GM18873 (cell line): ENCODE results near the gene CORO2B.

Source experiments
- ATAC-seq: cut with Tn5 transposase; IDR thresholded peaks from one replicate; pipeline ENCODE4 v1.9.1; 2021; ENCODE audit warnings: mild to moderate bottlenecking, moderate library complexity, moderate number of reproducible peaks; ENCODE audit not compliant: unreplicated experiment, low FRiP score

CORO2B gene

GRCh38 chr15:68571582-68571981 is 7.2 kb upstream of the CORO2B start:
- no peak for ATAC-seq

- no peak for ATAC-seq
Measured at GRCh38 chr15:68572309-68572708, 6.5 kb upstream of the CORO2B start.

DNA sequence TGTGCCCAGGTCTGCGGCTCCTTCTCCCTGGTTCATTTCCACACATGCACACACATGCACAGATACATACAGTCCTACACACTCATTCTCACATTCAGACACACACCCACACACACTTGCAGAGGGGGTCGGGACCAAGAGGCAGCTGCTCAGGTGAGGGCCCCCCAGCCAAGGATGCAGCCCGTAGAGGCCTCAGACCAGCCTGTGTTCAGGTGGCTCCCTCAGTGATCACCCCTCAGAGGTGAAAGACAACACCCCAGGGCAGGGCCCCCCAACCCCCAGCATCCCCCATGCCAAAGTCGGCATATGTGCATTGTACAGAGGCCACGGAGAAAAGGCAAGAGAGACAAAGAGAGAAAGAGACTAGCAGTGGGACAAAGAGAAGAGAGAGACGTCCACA is 5.9 kb upstream of the CORO2B start:
- no peak for ATAC-seq

GRCh38 chr15:68574046-68574445 is 4.7 kb upstream of the CORO2B start:
- no peak for ATAC-seq

DNA sequence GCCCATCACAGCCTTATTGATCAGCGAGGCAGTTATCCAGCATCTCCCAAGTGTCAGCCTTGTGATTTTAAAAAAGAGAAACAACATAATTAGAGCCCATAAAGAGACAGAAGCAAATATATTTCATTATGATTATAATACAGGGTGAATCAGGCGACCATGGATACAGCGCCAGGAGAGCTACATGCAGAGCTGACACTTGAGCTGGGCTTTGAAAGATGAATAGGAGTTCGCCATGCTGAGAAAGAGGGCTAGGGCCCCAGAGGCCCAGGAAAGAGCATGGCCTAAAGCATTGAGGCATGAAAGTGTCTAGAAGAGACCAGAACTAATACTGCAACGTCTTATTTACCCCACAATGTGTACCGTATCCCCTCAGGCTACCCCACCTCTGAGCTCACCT is 4.2 kb upstream of the CORO2B start:
- no peak for ATAC-seq

DNA sequence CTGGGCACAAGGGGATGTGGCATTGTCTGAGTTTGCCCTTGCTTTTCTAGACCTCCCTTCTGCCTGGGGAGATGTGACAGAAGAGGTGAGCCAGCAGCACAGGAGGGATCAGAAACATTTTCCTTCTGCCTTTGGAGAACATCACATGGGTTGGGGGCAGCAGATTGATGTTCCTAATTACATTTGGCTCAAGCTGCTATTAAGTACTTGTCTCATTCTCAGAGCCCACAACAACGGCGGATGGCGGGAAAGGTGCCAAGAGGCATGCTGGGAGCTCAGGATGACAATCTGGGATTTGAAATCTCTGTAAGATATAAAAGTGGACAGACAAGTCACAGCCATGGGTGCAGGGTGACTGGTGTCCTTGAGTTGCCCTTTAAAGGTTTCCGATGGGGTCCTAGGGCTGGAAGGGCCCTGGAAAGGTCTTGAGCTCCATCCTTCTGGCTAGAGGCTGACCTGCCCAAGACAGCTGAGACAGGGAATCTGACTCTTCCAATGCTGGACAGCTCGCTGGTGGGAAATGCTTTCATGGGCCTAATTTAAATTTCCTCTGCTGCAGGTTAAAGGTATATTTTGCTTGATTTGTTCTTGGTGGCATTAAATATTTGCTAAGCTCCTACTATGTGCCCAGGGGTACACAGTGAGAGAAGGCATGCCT is 2.4 kb upstream of the CORO2B start:
- no peak for ATAC-seq

DNA sequence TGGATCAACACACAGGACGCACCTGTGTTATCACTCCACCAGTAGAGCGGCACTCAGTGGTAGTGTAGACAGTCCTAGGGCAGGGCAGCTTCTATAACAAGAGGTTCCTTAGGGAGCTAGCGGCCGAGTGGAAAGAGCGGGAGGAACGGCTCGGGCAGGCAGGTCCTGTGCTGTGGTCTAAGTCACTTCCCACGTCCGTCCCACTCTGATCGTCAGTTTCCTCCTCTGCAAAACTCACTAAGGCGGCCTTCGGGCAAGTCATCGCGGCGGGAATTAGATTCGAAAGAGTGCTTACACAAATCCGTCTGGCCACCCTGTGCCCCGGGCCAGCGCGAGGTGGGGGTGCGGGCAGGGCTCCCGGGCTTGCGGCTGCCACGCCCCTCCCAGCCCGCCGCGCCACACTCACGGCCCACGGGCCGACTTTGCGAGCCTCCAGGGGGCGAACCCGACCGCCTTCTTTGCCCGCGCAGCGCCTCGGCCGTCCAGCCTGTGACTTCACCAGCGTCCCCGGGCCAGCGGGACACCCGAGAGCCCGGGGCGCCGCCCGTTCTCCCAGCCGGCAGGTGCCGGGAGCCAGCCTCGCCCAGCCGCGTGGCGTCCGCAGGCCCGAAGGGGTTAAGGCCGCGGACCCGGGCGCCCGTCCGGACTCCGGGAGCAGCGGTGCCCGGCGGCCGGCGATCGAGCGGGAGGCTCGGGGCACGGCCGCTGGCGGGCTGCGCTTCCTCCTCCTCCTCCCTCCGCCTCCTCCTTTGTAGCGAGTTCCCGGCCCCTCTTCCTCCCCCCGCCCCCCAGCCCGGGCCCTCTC is 416 bp upstream of the CORO2B start:
- no peak for ATAC-seq

GRCh38 chr15:68580026-68580882 is 1.5 kb downstream of the CORO2B start:
- no peak for ATAC-seq

DNA sequence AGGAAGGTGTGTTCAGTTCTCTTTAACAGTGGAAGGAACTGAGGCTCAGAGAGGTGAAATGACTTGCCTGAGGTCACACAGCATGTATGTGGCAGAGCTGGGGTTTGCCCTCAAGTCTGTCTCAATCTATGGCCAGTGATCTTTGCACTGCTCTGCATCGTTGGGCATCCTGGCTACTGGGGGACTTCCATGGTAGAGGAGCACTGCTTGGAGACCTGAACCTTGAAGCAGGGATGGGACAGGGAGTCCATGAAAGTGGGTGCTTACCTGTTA is 2.0 kb downstream of the CORO2B start:
- ATAC-seq = no peak

GRCh38 chr15:68581725-68582124 is 2.9 kb downstream of the CORO2B start:
- ATAC-seq = no peak

- ATAC-seq = no peak
Measured at GRCh38 chr15:68582236-68582635, 3.4 kb downstream of the CORO2B start.

DNA sequence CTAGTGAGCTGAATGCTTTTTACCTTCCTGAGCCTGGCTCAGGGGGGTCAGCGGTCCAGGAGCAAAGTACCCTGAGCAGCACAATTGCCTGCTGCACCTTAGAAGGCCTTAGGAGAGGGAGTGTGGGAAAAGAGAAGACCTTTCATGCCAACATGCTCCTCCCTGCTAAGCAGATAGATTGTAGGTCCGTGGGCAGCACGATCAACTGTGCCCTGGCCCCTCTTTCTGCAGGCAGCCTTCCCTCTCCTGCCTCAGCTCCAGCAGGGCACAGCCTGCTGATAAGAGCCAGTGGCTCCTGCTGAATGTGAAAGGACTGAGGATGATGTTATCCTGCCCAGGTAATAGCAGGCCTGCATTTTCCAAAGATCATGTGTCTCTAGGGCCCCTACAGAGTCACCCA is 4.1 kb downstream of the CORO2B start:
- no peak for ATAC-seq

DNA sequence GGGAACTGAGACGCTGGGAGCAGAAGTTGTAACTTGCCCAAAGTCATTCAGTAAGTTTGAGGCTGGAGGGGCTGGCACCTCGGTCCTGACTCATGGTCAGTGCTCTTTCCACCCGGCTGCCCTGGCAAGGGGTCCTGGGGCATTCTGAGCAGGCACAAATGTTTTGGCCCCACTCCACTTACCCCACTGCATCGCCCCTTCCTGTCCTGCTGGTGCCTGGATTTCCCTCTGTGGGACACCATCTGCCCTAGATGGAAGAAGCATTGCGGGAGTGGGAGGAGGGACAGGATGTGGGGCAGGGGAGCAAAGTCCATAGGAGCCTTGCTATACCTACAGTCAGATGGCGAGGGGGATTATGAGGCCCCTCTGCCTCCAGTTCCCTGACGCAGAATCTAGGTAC is 4.5 kb downstream of the CORO2B start:
- no peak for ATAC-seq

GRCh38 chr15:68583936-68584755 is 5.4 kb downstream of the CORO2B start:
- ATAC-seq = no peak

DNA sequence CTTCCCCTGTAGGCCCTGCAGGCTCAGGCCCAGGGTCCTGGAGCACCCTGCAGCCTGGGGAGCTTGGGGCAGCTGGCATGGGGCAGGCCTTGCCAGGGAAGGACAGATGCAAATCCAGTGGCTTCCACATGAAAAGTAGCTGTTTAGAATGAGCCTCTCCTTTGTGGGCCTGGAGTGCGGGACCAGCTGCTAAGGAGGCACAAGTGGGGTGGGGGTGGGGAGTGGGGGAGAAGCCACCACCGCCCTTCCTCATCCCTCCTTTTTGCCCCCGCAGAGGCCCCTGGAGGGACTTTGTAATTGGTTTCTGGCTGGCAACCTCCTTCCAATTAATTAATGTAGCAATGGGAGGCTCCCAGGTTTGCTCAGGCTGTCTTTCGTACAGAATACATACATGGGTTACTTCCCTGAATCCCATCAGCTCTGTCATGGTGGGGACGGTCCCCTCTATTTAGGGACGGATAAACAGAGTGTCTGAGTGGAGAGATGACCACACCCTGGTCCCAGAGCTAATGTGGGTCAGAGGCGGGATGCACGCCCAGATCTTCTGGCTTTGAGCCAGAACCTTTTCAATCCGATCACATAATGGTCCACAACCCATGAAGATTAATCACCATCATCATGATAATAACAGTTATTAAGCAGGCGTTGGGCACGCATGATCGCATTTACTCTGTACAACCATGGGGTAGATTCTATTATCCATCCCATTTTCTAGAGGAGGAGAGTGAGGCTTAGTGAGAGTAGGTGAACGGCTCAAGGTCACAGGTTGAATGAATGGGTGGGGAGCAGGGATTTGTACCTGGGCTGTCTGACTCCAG is 6.2 kb downstream of the CORO2B start:
- ATAC-seq = no peak

DNA sequence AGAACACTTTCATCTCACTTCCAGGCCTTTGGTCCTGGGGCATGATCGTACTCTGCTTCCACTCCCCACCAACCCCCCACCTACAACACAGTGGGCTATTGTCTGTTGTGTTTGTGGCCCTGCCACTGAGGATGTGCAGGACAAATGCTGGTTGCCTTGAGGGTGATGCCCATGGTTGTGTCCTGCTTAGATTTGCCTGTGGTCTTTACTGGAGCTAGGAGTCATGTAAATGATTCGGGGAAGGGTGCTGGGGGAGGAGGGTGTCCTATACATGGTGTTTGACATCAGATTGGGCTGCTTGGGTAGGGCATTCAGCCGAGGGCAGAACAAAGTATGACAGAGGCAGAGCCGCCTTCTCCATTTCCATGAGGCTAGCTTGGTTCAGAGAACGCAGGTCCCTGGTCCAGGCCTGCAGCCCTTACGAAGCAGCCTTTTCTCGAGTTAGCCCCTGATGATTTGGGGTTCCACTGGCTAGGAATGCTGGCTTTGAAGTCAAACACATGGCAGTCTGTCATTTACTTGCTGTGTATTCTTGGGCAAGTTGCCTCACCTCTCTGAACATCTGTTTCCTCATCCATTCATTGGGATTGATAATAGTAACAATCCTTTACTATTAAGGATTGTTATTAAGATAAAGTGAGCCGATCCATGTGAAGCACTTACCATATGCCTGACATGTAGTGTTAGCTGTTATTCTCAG is 6.9 kb downstream of the CORO2B start:
- no peak for ATAC-seq

DNA sequence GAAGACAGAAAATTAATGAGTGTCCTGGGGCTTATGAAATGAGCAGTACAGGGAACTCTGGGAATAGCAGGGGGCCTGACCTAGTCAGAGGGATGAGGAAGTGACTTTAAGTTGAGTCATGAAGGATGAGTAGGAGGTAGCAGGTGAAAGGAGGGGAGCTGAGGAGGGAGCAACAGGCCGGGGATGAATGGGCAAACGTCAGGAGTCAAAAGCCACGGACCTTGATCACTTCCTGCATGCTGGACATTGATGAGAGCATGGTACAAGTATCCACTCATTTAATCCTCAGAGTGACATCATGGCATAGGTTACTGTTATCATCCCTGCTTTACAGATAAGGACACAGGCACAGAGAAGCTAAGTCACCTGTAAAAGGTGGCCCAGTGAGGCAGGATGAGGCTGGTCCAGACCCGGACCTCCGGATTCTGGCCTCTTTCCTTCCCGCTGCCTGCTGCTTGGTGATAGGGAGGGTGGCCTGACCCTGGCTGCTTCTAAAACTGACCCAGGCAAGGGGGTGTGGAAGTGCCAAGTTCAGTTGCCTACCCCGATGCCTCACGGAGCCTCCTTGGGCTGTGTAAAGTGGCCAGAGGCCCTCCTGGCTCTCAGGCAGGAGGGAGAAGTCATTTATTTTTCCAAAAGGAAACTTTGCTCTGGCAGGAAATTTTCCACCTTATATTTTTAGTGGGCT is 7.6 kb downstream of the CORO2B start:
- no peak for ATAC-seq

- no peak for ATAC-seq
Measured at GRCh38 chr15:68587769-68588385, 9.1 kb downstream of the CORO2B start.
